Tibial artery (tissue), 4 donors: ENCODE results near the gene ACP6.

Experiments used
- DNase-seq, 2 donors: peaks; one replicate each; pipeline ENCODE4 v3.0.0-alpha.2; 2019
- H3K27ac ChIP-seq, 2 donors: fragments of 200-600 bp; sonication (generic) in 1 of 2; 1 replicate in 1 of 2; 2 replicates in 1 of 2; pipeline ENCODE4 v1.5.1; 2018 to 2019; ENCODE audit warnings: mild to moderate bottlenecking in 1 of 2
- H3K27me3 ChIP-seq, 2 donors: fragments of 200-600 bp; sonication (generic) in 1 of 2; one replicate each; pipeline versions ENCODE4 v1.5.1 to v1.6.0; 2016 to 2019
- H3K36me3 ChIP-seq, 3 donors: fragments of 200-600 bp; sonication (generic) in 2 of 3; one replicate each; pipeline ENCODE4 v1.5.1; 2016 to 2019; ENCODE audit warnings: mild to moderate bottlenecking in 2 of 3
- H3K4me1 ChIP-seq, 4 donors: fragments of 200-600 bp; sonication (generic) in 2 of 4; 1 replicate in 3 of 4; 2 replicates in 1 of 4; pipeline ENCODE4 v1.5.1; 2016 to 2019
- H3K4me3 ChIP-seq, 2 donors: fragments of 200-600 bp; sonication (generic) in 1 of 2; 1 replicate in 1 of 2; 2 replicates in 1 of 2; pipeline ENCODE4 v1.5.1; 2018 to 2019; ENCODE audit warnings: mild to moderate bottlenecking in 2 of 2
- H3K9me3 ChIP-seq, 3 donors: fragments of 200-600 bp; sonication (generic) in 1 of 3; one replicate each; pipeline ENCODE4 v1.5.1; 2016 to 2019
- CTCF ChIP-seq, 2 experiments: fragments of 200-600 bp in 1 of 2; fragments of 450-650 bp in 1 of 2; IDR thresholded peaks; one replicate each; pipeline ENCODE4 v1.5.1; 2017 to 2019; ENCODE audit warnings: antibody characterized with exemption in 2 of 2, mild to moderate bottlenecking in 1 of 2, moderate library complexity in 1 of 2
- intact Hi-C: fragments of 100-400 bp; cut with DNase I; formaldehyde crosslinking; loops from one replicate; pipeline ENCODE4 v1.15.0; 2023; ENCODE audit warnings: low total_unique reads

ACP6 gene

GRCh38 chr1:147630022-147630421 lies 40.3 kb downstream of the ACP6 start:
- no peak for TF ChIP-seq CTCF (IDR thresholded peaks at IDR 0.05)
- no peak overlapping the region for H3K4me3 ChIP-seq
- intact Hi-C loops = no loop called here
- H3K36me3 ChIP-seq = peaks cover 0 to 12% (median 0%) of the 10 kb centered on the region in 3 donors
- no peaks in the 10 kb centered on the region for H3K4me1 ChIP-seq
- no peak for DNase-seq
- H3K27me3 ChIP-seq = no peaks in the 10 kb centered on the region
- H3K9me3 ChIP-seq = no peaks in the 10 kb centered on the region
- H3K27ac ChIP-seq = no peak overlapping the region

- Histone ChIP-seq H3K4me3 (no peak overlapping the region), H3K27me3 (no peaks in the 10 kb centered on the region), H3K4me1 (no peaks in the 10 kb centered on the region), H3K9me3 (no peaks in the 10 kb centered on the region), H3K27ac (no peak overlapping the region), H3K36me3 (peaks cover 0 to 25% (median 13%) of the 10 kb centered on the region in 3 donors)
- DNase-seq = no peak
- intact Hi-C loops = loop anchor here (1.0 kb wide), 1 partner anchor 133 kb away; no protein-coding TSS in a partner anchor
- no peak for TF ChIP-seq CTCF (IDR thresholded peaks at IDR 0.05)
Measured at GRCh38 chr1:147628441-147628840, 41.9 kb downstream of the ACP6 start.

DNA sequence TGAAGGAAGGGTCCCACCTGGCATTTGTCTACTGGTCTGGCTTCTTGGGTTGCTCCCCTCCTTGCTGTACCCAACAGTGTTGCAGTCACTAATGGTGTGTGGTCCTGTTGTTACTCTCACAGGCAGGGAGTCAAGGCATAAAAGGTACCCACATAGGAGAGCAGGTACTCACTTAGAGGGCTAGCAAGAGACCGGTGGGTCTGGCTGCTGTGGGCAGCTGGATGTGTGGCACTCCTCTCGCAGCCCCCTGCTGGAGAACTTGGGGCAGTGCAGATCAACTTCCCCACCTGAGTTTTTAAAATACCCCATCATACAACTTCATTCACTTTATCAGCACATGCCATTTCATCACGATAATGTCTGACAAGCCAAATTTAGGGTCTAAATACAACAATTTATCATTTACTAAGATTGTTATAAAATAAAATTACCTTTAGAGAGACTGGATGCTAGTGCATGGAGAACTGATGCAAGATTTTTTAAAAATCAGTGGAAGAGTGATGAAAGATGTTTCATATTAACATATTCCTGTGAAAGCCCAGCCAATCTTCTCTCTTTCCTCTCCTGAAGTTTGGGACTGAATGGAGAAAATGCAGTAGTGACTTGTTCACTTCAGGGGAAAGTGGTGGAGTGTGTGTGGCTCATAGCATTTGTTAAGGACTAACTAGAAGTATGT lies 42.8 kb downstream of the ACP6 start:
- intact Hi-C loops = loop anchor here (1.0 kb wide), 1 partner anchor 132 kb away; no protein-coding TSS in a partner anchor
- peak in 1 of 2 donors; percentile 43 for DNase-seq
- TF ChIP-seq CTCF (IDR thresholded peaks at IDR 0.05) = peak; percentile 86 to 92

GRCh38 chr1:147626739-147627138 lies 43.6 kb downstream of the ACP6 start:
- no peaks in the 10 kb centered on the region for H3K27me3 ChIP-seq
- H3K4me1 ChIP-seq = no peaks in the 10 kb centered on the region
- no peak overlapping the region for H3K27ac ChIP-seq
- DNase-seq = no peak
- no peak overlapping the region for H3K4me3 ChIP-seq
- no peaks in the 10 kb centered on the region for H3K9me3 ChIP-seq
- H3K36me3 ChIP-seq = peaks cover 0 to 34% (median 23%) of the 10 kb centered on the region in 3 donors
- intact Hi-C loops = no loop called here
- no peak for TF ChIP-seq CTCF (IDR thresholded peaks at IDR 0.05)

More for the DNA sequence above, 42.8 kb downstream of the ACP6 start:
- Histone ChIP-seq H3K4me3 (no peak overlapping the region), H3K4me1 (no peaks in the 10 kb centered on the region), H3K9me3 (no peaks in the 10 kb centered on the region), H3K27ac (no peak overlapping the region), H3K36me3 (peaks cover 0 to 25% (median 15%) of the 10 kb centered on the region in 3 donors), H3K27me3 (no peaks in the 10 kb centered on the region)

DNA sequence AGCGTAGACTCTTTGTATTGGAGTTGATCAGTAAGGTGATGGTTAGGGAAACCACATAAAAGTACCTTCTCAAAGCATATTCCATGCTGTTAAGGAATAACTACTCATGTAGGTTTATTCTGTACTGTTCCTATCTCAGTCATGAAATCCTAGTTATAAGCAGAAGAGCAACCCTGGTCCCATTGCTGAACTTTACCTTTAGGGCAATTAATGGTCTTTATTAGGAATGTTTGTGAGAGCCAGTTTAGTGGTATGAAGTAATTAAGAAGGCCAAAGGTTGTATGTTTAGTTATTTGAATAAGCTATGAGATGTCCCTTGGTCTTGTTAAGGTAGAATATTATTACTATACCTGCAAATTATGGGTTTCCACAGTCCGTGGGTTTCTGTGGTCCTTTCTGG lies 44.0 kb downstream of the ACP6 start:
- no peak for DNase-seq
- no peaks in the 10 kb centered on the region for H3K9me3 ChIP-seq
- intact Hi-C loops = no loop called here
- no peak overlapping the region for H3K27ac ChIP-seq
- H3K36me3 ChIP-seq = peaks cover 0 to 34% (median 27%) of the 10 kb centered on the region in 3 donors
- H3K4me3 ChIP-seq = no peak overlapping the region
- TF ChIP-seq CTCF (IDR thresholded peaks at IDR 0.05) = no peak
- no peaks in the 10 kb centered on the region for H3K4me1 ChIP-seq
- no peaks in the 10 kb centered on the region for H3K27me3 ChIP-seq
